ENCODE data around the gene ARMC8.

DNA sequence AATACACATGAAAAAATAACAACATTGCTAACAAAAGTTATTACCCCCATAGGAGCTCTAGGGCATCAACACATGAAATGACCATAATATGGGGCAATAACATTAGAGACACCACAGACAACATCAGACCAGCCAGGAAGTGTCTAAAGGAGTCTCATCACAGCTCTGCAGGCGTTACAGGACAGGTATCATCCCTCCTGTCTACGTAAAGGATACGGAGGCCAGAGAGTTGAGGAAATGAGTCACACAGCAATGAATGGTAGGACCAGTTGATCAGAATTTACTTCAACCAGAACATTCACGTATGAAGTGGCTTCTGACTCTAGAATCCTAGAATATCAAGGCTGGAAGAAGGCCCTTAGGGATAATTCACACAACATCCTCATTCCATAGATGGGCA lies 140.7 kb downstream of the ARMC8 start:
- TF ChIP-seq, protein P1, sequence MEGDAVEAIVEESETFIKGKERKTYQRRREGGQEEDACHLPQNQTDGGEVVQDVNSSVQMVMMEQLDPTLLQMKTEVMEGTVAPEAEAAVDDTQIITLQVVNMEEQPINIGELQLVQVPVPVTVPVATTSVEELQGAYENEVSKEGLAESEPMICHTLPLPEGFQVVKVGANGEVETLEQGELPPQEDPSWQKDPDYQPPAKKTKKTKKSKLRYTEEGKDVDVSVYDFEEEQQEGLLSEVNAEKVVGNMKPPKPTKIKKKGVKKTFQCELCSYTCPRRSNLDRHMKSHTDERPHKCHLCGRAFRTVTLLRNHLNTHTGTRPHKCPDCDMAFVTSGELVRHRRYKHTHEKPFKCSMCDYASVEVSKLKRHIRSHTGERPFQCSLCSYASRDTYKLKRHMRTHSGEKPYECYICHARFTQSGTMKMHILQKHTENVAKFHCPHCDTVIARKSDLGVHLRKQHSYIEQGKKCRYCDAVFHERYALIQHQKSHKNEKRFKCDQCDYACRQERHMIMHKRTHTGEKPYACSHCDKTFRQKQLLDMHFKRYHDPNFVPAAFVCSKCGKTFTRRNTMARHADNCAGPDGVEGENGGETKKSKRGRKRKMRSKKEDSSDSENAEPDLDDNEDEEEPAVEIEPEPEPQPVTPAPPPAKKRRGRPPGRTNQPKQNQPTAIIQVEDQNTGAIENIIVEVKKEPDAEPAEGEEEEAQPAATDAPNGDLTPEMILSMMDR (IDR thresholded peaks at IDR 0.05): no peak
- TF ChIP-seq POLR2A (IDR thresholded peaks at IDR 0.05): no peak
